SK-N-SH treated with all-trans-retinoic acid at 6 μM for 48 hours (cell line): ENCODE data around the gene TGM1.

ENCODE experiments used
- ARNTL ChIP-seq: fragments of 450-650 bp; formaldehyde crosslinking; IDR thresholded peaks from 2 replicates; pipeline ENCODE4 v1.5.0; 2020; ENCODE audit warnings: low read depth, mild to moderate bottlenecking, moderate library complexity, borderline replicate concordance
- ESRRG ChIP-seq: fragments of 250-450 bp; sonication (Bioruptor Pico); IDR thresholded peaks from 2 replicates; pipeline ENCODE4 v1.6.1; 2021; ENCODE audit warnings: mild to moderate bottlenecking
- PPARA ChIP-seq: fragments of 250-450 bp; sonication (Bioruptor Pico); IDR thresholded peaks from 2 replicates; pipeline ENCODE4 v1.5.0; 2020; ENCODE audit warnings: mild to moderate bottlenecking, borderline replicate concordance
- ZNF565 ChIP-seq: fragments of 450-650 bp; formaldehyde crosslinking; conservative IDR thresholded peaks from 2 replicates; pipeline ENCODE4 v1.5.0; 2020; ENCODE audit warnings: low read depth, mild to moderate bottlenecking, moderate library complexity
- ZNF70 ChIP-seq: fragments of 450-650 bp; formaldehyde crosslinking; IDR thresholded peaks from 2 replicates; pipeline ENCODE4 v1.5.0; 2020; ENCODE audit warnings: mild to moderate bottlenecking, moderate library complexity
- ZNF8 ChIP-seq: fragments of 450-650 bp; formaldehyde crosslinking; IDR thresholded peaks from 2 replicates; pipeline ENCODE4 v1.5.0; 2020; ENCODE audit warnings: mild to moderate bottlenecking, moderate library complexity
- TF ChIP-seq, protein P1 (sequence below): fragments of 250-450 bp; sonication (Bioruptor Pico); IDR thresholded peaks from 2 replicates; pipeline ENCODE4 v1.5.1; 2020; ENCODE audit warnings: low read depth, mild to moderate bottlenecking, moderate library complexity

DNA sequence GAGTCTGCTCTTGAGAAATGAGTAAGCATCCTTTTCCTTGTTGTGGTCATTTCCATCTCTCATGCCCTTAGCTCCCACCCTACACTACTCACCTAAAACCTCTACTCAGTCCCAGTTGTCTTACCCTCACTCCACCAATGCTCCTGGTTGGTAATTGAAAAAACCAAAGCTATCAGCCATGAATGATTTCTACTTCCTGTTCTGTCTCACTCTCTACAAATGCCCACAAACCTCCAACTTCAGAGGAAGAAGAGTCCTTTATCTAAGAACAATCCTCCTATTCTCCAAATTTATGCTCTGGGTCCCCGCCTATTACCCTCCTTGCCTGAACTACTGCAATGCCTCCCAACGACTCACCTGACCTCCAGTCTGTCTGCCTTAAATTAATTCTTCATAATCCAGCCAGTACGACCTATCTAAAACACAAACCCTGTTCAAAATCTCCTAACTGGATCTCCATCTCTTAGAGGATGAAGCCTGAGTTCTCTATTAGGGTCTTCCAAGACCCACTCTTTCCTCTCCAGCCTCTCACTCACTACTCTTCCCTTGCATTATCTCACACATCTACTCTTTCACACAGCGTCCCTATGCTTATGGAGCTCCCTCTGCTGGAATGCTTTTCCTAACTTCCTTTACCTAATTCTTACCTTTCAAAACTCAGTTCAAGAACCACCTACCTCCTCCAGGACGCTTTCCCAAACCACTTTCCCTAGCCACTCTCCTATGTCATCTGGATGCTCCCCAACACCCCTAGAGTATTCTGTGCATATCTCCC is 34.4 kb upstream of the TGM1 start:
- no peak for TF ChIP-seq ARNTL
- no peak for TF ChIP-seq ESRRG (CRISPR knock-in tag)
- TF ChIP-seq ZNF70 (CRISPR knock-in tag): no peak
- TF ChIP-seq ZNF8 (CRISPR knock-in tag): no peak
- TF ChIP-seq ZNF565 (CRISPR knock-in tag): no peak
- TF ChIP-seq, protein P1, sequence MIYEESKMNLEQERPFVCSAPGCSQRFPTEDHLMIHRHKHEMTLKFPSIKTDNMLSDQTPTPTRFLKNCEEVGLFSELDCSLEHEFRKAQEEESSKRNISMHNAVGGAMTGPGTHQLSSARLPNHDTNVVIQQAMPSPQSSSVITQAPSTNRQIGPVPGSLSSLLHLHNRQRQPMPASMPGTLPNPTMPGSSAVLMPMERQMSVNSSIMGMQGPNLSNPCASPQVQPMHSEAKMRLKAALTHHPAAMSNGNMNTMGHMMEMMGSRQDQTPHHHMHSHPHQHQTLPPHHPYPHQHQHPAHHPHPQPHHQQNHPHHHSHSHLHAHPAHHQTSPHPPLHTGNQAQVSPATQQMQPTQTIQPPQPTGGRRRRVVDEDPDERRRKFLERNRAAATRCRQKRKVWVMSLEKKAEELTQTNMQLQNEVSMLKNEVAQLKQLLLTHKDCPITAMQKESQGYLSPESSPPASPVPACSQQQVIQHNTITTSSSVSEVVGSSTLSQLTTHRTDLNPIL: no peak
- TF ChIP-seq PPARA (CRISPR knock-in tag): no peak
